OCI-LY7 (cell line): ENCODE results near the gene PRDM2. TPM values are rescaled to one million over a fixed set of nuclear protein-coding genes. Genes with fewer than 3 reads are reported as not detected.
A peak's percentile ranks its signal among the peaks of the same experiment; 100 is the strongest.

Experiments used
- BruUV-seq: library from RNA; stranded (reverse); fragments of 400-500 nt; replicated peaks from 2 replicates; lab custom pipeline; 2021; lab: Mats Ljungman, UMichigan
- CTCF ChIA-PET: fragments of 300-600 bp; sonication (Branson Sonifier 250); formaldehyde crosslinking; loops from one replicate; lab custom pipeline; 2022; ENCODE audit warnings: antibody characterized with exemption; ENCODE audit not compliant: unreplicated experiment; lab: Charles Lee
- POLR2A ChIA-PET: fragments of 300-600 bp; sonication (Branson Sonifier 250); formaldehyde crosslinking; loops from one replicate; lab custom pipeline; 2022; ENCODE audit warnings: antibody characterized with exemption; lab: Charles Lee
- DNase-seq: peaks from one replicate; pipeline ENCODE4 v3.0.0-alpha.2; 2015; ENCODE audit warnings: low spot score
- H2AFZ ChIP-seq: fragments of 200-600 bp; sonication (generic), shearing (Covaris generic); 2 replicates; pipeline ENCODE4 v1.6.1; 2014; ENCODE audit warnings: mild to moderate bottlenecking, antibody characterized with exemption, low read length, moderate library complexity
- H3K27ac ChIP-seq: fragments of 200-600 bp; sonication (generic); 2 replicates; pipeline ENCODE4 v1.5.1; 2014; ENCODE audit warnings: mixed run types, low read depth, mild to moderate bottlenecking, moderate library complexity, low read length, inconsistent platforms; ENCODE audit not compliant: poor library complexity, severe bottlenecking
- H3K36me3 ChIP-seq: fragments of 200-600 bp; sonication (generic); 2 replicates; pipeline ENCODE4 v1.6.1; 2014; ENCODE audit warnings: mild to moderate bottlenecking, antibody characterized with exemption, low read length, moderate library complexity, mixed read lengths; ENCODE audit not compliant: insufficient read depth
- H3K4me1 ChIP-seq: fragments of 200-600 bp; sonication (generic); 2 replicates; pipeline ENCODE4 v1.5.1; 2014; ENCODE audit warnings: mild to moderate bottlenecking, low read length; ENCODE audit not compliant: insufficient read depth, poor library complexity, severe bottlenecking
- H3K4me2 ChIP-seq: fragments of 200-600 bp; sonication (generic); 2 replicates; pipeline ENCODE4 v1.6.1; 2014; ENCODE audit warnings: mild to moderate bottlenecking, low read length
- H3K4me3 ChIP-seq: fragments of 200-600 bp; sonication (generic); 2 replicates; pipeline ENCODE4 v1.5.1; 2014; ENCODE audit warnings: mild to moderate bottlenecking, low read depth, low read length; ENCODE audit not compliant: poor library complexity, severe bottlenecking
- H3K79me2 ChIP-seq: fragments of 200-600 bp; sonication (generic); 2 replicates; pipeline ENCODE4 v1.6.1; 2016; ENCODE audit warnings: low read depth, mild to moderate bottlenecking, low read length, moderate library complexity, mixed read lengths; ENCODE audit not compliant: insufficient read depth
- H3K9me2 ChIP-seq: fragments of 200-600 bp; sonication (generic); 2 replicates; pipeline ENCODE4 v1.6.1; 2016; ENCODE audit warnings: mild to moderate bottlenecking, low read length, mixed read lengths; ENCODE audit not compliant: insufficient read depth
- H3K9me3 ChIP-seq: fragments of 200-600 bp; sonication (generic); 2 replicates; pipeline ENCODE4 v1.6.1; 2014; ENCODE audit warnings: mild to moderate bottlenecking, mixed run types, low read length, mixed read lengths
- H4K20me1 ChIP-seq: fragments of 200-600 bp; sonication (generic); 2 replicates; pipeline ENCODE4 v1.6.1; 2014; ENCODE audit warnings: mild to moderate bottlenecking, antibody characterized with exemption, low read length, moderate library complexity, mixed read lengths; ENCODE audit not compliant: insufficient read depth
- EZH2phosphoT487 ChIP-seq: fragments of 200-600 bp; sonication (generic); IDR thresholded peaks from 2 replicates; pipeline ENCODE4 v1.6.1; 2018; ENCODE audit warnings: low read depth, borderline replicate concordance, mild to moderate bottlenecking, mixed run types, antibody characterized with exemption, low read length, moderate library complexity, mixed read lengths
- intact Hi-C: fragments of 100-400 bp; cut with micrococcal nuclease; formaldehyde crosslinking; loops from one replicate; pipeline ENCODE4 v1.10.0; 2022; ENCODE audit not compliant: unreplicated experiment
- total RNA-seq, 2 experiments: library from RNA; depleted of rRNA in 1 of 2; stranded (reverse); fragments of >200 nt in 1 of 2; shearing (Covaris generic) in 1 of 2; gene quantifications; 2 replicates each; pipeline ENCODE4 v1.2.3, GENCODE V29; 2014 to 2022
- TF ChIP-seq, protein P1 (sequence below): fragments of 200-600 bp; sonication (generic); conservative IDR thresholded peaks from 2 replicates; pipeline ENCODE4 v1.5.1; 2014; ENCODE audit warnings: mild to moderate bottlenecking, antibody characterized with exemption, low read length, moderate library complexity, mixed read lengths

PRDM2 gene
- total RNA-seq, 2 experiments from 2014 or later = 38.7 to 98.2 TPM

DNA sequence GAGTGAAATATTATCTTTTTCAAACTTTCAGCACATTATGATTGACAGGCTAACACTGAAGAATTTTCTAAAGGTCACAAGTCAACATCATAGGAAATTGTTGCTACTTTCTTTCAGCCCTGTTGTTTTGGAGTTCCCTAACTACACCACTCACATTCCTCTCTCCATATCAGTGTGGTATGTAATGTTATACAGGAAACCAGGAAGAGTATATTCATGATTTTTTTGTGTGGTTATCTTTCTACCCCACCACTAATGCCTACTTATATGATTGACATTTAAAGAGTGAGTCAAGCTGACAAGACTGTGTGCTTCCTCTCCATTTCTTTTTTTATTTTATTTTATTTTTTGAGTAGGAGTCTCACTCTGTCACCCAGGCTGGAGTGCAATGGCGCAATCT is 47.8 kb upstream of the PRDM2 start:
- no peak for DNase-seq
- Histone ChIP-seq H3K4me2 (no peak overlapping the region), H3K27ac (no peak overlapping the region), H3K4me1 (no peaks in the 10 kb centered on the region), H3K4me3 (no peak overlapping the region), H3K9me2 (no peaks in the 10 kb centered on the region), H3K9me3 (peaks cover 8% of the 10 kb centered on the region; the same call in 1 of the 2 replicates), H3K79me2 (no peaks in the 10 kb centered on the region), H3K36me3 (no peaks in the 10 kb centered on the region), H2AFZ (no peak overlapping the region), H4K20me1 (no peaks in the 10 kb centered on the region)
- intact Hi-C loops = no loop called here
- BruUV-seq = no TSS peak
- TF ChIP-seq, protein P1, sequence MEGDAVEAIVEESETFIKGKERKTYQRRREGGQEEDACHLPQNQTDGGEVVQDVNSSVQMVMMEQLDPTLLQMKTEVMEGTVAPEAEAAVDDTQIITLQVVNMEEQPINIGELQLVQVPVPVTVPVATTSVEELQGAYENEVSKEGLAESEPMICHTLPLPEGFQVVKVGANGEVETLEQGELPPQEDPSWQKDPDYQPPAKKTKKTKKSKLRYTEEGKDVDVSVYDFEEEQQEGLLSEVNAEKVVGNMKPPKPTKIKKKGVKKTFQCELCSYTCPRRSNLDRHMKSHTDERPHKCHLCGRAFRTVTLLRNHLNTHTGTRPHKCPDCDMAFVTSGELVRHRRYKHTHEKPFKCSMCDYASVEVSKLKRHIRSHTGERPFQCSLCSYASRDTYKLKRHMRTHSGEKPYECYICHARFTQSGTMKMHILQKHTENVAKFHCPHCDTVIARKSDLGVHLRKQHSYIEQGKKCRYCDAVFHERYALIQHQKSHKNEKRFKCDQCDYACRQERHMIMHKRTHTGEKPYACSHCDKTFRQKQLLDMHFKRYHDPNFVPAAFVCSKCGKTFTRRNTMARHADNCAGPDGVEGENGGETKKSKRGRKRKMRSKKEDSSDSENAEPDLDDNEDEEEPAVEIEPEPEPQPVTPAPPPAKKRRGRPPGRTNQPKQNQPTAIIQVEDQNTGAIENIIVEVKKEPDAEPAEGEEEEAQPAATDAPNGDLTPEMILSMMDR = no peak
- no peak for TF ChIP-seq EZH2phosphoT487
- POLR2A ChIA-PET = no interaction called here
- CTCF ChIA-PET = no interaction called here

- no peak overlapping the region for H2AFZ ChIP-seq
- CTCF ChIA-PET = no interaction called here
- H4K20me1 ChIP-seq = no peaks in the 10 kb centered on the region
- intact Hi-C loops = no loop called here
- TF ChIP-seq, protein P1 = no peak
- no peak for TF ChIP-seq EZH2phosphoT487
- no peak overlapping the region for H3K27ac ChIP-seq
- no TSS peak for BruUV-seq
- no peak overlapping the region for H3K4me2 ChIP-seq
- no peak overlapping the region for H3K4me3 ChIP-seq
- H3K4me1 ChIP-seq = peaks cover 33% of the 10 kb centered on the region
- H3K79me2 ChIP-seq = no peaks in the 10 kb centered on the region
- no peaks in the 10 kb centered on the region for H3K9me3 ChIP-seq
- no peak for DNase-seq
- no peaks in the 10 kb centered on the region for H3K36me3 ChIP-seq
- H3K9me2 ChIP-seq = no peaks in the 10 kb centered on the region
- POLR2A ChIA-PET = interaction anchor here (0.6 kb wide), 2 partner anchors 68 to 72 kb away, joined by 3 to 5 read pairs; no protein-coding TSS in a partner anchor
Measured at GRCh38 chr1:13661539-13661938, 38.4 kb upstream of the PRDM2 start.

- Histone ChIP-seq H3K4me3 (no peak overlapping the region), H3K27ac (no peak overlapping the region), H3K79me2 (no peaks in the 10 kb centered on the region), H3K9me3 (no peaks in the 10 kb centered on the region), H4K20me1 (no peaks in the 10 kb centered on the region), H3K9me2 (no peaks in the 10 kb centered on the region), H3K4me2 (no peak overlapping the region), H3K4me1 (peaks cover 43% of the 10 kb centered on the region), H3K36me3 (no peaks in the 10 kb centered on the region), H2AFZ (peak overlapping the region; percentile 67; the same call in 1 of the 2 replicates)
- ChIA-PET CTCF (interaction anchor here (0.6 kb wide), 1 partner anchor 17 kb away, joined by 4 read pairs; no protein-coding TSS in a partner anchor), POLR2A (interaction anchor here (0.5 to 1.0 kb wide), 2 partner anchors 25 to 27 kb away, joined by 3 to 5 read pairs; no protein-coding TSS in a partner anchor)
- no peak for DNase-seq
- TF ChIP-seq, protein P1 = no peak
- no peak for TF ChIP-seq EZH2phosphoT487
- no TSS peak for BruUV-seq
- intact Hi-C loops = no loop called here
Measured at GRCh38 chr1:13662493-13662892, 37.5 kb upstream of the PRDM2 start.
